ENCODE measurements around the gene NIP7. TPM values are rescaled to one million over a fixed set of nuclear protein-coding genes. Genes with fewer than 3 reads are reported as not detected.
A peak's percentile ranks its signal among the peaks of the same experiment; 100 is the strongest.

The NIP7 gene
- total RNA-seq, 6 donors from 2014 or later = 2.7 to 21.0 (median 14.1) TPM

DNA sequence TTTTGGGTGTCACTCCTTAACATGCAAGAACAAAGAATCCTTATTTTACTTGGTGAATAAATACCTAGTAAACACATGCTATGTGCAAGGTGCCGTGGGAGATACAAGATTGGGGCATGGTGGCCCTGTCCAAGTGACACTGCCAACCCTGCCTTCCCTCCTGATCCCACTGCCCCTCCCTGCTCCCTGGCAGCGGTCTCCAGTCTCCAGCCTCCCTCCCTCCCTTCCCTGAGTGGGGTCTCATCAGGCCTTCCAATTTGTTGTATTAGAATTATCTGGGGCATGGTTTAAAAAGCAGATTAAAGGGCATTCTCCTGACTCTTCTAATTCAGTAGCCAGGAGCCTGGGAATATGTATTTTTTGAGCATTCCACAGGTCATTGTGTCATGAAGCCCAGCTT, 24.5 kb downstream of the NIP7 start:
- DNase-seq = no peak
- Histone ChIP-seq H3K4me3 (no peak overlapping the region), H3K27ac (peak overlapping the region in 1 of 4 donors; percentile 70), H3K4me1 (no peaks in the 10 kb centered on the region), H3K36me3 (peaks cover 26 to 74% (median 47%) of the 10 kb centered on the region in 4 donors), H3K27me3 (no peaks in the 10 kb centered on the region), H3K9me3 (no peaks in the 10 kb centered on the region)
- TF ChIP-seq, protein P1, sequence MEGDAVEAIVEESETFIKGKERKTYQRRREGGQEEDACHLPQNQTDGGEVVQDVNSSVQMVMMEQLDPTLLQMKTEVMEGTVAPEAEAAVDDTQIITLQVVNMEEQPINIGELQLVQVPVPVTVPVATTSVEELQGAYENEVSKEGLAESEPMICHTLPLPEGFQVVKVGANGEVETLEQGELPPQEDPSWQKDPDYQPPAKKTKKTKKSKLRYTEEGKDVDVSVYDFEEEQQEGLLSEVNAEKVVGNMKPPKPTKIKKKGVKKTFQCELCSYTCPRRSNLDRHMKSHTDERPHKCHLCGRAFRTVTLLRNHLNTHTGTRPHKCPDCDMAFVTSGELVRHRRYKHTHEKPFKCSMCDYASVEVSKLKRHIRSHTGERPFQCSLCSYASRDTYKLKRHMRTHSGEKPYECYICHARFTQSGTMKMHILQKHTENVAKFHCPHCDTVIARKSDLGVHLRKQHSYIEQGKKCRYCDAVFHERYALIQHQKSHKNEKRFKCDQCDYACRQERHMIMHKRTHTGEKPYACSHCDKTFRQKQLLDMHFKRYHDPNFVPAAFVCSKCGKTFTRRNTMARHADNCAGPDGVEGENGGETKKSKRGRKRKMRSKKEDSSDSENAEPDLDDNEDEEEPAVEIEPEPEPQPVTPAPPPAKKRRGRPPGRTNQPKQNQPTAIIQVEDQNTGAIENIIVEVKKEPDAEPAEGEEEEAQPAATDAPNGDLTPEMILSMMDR (IDR thresholded peaks at IDR 0.05) = no peak
- TF ChIP-seq EP300 (IDR thresholded peaks at IDR 0.05) (no peak), POLR2AphosphoS5 (IDR thresholded peaks at IDR 0.05) (no peak), POLR2A (IDR thresholded peaks at IDR 0.05) (no peak)
- WGBS, 2 donors = 89 to 93% methylated on average over 2 of the region's 2 CpGs
- no peak for ATAC-seq (ENCODE audit: low FRiP score in 2 of 2)

DNA sequence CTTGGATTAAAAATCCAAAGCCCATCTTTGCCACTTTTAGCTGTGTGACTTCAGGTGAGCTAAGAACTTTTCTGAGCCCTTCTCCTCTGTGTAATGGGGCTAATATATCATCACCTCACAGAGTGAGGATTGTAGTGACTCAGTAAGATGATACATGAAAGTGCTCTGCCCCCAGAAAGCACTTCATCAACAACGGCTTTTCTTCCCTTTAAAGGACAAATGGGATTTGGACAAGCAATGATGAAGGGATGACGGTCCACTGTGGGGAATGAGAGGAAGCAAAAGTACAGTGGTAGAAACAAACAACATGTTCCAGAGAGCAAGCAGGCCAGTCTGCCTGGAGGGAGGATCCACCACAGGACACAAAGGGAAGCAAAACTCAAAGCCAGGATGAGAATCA, 26.3 kb downstream of the NIP7 start:
- peaks cover 33 to 80% (median 62%) of the 10 kb centered on the region in 4 donors for H3K36me3 ChIP-seq

DNA sequence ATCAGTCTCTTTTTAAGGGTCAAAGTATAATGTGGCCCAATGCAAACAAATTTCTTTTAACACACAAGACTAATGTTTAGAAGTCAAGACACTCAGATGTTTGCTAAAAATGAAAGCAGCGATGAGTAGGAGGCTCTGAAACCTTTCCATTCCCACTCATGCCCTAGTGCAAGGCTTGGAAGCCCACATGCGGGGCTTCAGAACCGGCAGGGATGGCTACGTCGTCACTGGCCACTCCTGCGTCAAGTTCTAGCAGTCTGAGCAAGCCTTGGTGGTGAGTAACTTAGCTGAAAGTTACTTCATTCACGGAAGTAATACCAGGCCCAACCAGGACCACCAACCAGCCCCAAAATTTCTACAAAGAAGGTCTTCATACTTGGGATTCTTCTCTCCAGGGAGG, 26.9 kb downstream of the NIP7 start:
- TF ChIP-seq, protein P1 (IDR thresholded peaks at IDR 0.05) = no peak
- TF ChIP-seq EP300 (IDR thresholded peaks at IDR 0.05) (no peak), POLR2AphosphoS5 (IDR thresholded peaks at IDR 0.05) (no peak), POLR2A (IDR thresholded peaks at IDR 0.05) (no peak)
- H3K9me3 ChIP-seq = no peaks in the 10 kb centered on the region
- peaks cover 33 to 81% (median 62%) of the 10 kb centered on the region in 4 donors for H3K36me3 ChIP-seq
- H3K27me3 ChIP-seq = no peaks in the 10 kb centered on the region
- no peak overlapping the region for H3K27ac ChIP-seq
- H3K4me3 ChIP-seq = no peak overlapping the region
- 95 to 96% methylated on average over 4 to 7 of the region's 7 CpGs for WGBS, 2 donors
- no peaks in the 10 kb centered on the region for H3K4me1 ChIP-seq
- no peak for ATAC-seq (ENCODE audit: low FRiP score in 2 of 2)
- no peak for DNase-seq

More for the DNA sequence above, 26.3 kb downstream of the NIP7 start:
- TF ChIP-seq EP300 (IDR thresholded peaks at IDR 0.05) (no peak), POLR2AphosphoS5 (IDR thresholded peaks at IDR 0.05) (no peak), POLR2A (IDR thresholded peaks at IDR 0.05) (no peak)
- TF ChIP-seq, protein P1 (IDR thresholded peaks at IDR 0.05) = no peak
- ATAC-seq (ENCODE audit: low FRiP score in 2 of 2) (no peak), DNase-seq (no peak)
- no peak overlapping the region for H3K4me3 ChIP-seq
- no peaks in the 10 kb centered on the region for H3K4me1 ChIP-seq
- H3K27me3 ChIP-seq = no peaks in the 10 kb centered on the region
- no peak overlapping the region for H3K27ac ChIP-seq
- no peaks in the 10 kb centered on the region for H3K9me3 ChIP-seq
- 94 to 95% methylated on average over 2 of the region's 2 CpGs for WGBS, 2 donors

DNA sequence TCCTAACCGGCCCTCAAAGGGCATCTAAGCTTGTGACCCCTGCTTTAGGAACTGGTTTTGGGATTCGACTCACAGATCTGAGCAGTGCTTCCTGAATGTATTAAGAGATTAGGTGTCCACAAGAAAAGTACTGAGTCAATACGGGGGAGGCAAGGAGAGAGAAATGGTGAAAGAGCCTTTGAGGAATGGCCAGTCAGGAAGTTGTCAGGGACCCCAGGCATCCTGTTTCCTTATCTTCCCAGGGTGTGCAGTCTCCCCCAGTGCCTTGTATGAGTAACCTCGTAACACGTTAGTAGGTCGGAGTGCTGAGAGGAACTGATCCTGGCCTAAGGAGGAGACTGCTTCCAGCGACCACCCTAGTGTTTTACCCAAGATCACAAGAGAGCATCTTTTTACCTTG, 28.4 kb downstream of the NIP7 start:
- Histone ChIP-seq H3K36me3 (peaks cover 33 to 94% (median 68%) of the 10 kb centered on the region in 4 donors), H3K4me1 (no peaks in the 10 kb centered on the region), H3K27ac (no peak overlapping the region), H3K9me3 (no peaks in the 10 kb centered on the region), H3K4me3 (no peak overlapping the region), H3K27me3 (no peaks in the 10 kb centered on the region)
- no peak for ATAC-seq (ENCODE audit: low FRiP score in 2 of 2)
- no peak for DNase-seq
- 59 to 81% methylated on average over 7 of the region's 7 CpGs for WGBS, 2 donors
- no peak for TF ChIP-seq POLR2AphosphoS5 (IDR thresholded peaks at IDR 0.05)
- TF ChIP-seq POLR2A (IDR thresholded peaks at IDR 0.05) = no peak
- no peak for TF ChIP-seq EP300 (IDR thresholded peaks at IDR 0.05)
- TF ChIP-seq, protein P1 (IDR thresholded peaks at IDR 0.05) = no peak

DNA sequence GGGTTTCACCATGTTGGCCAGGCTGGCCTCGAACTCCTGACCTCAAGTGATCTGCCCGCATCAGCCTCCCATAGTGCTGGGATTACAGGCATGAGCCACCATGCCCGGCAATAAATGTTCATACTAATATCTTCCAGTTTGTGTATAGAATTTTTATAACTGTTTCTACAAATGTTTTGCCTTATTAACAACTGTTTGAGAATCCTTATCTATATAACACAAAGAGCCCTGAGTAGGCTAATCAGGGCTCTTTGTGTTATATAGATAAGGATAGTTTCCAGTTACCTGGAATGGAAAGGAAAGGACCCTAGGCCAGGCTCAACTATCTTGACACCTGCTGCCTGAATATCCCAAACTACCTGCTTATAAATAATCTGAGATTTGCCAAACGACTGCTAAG, 29.3 kb downstream of the NIP7 start:
- Histone ChIP-seq H3K4me3 (no peak overlapping the region), H3K27ac (no peak overlapping the region), H3K36me3 (peaks cover 33 to 88% (median 64%) of the 10 kb centered on the region in 4 donors), H3K9me3 (no peaks in the 10 kb centered on the region), H3K4me1 (no peaks in the 10 kb centered on the region), H3K27me3 (no peaks in the 10 kb centered on the region)
- TF ChIP-seq EP300 (IDR thresholded peaks at IDR 0.05) (no peak), POLR2AphosphoS5 (IDR thresholded peaks at IDR 0.05) (no peak), POLR2A (IDR thresholded peaks at IDR 0.05) (no peak)
- TF ChIP-seq, protein P1 (IDR thresholded peaks at IDR 0.05) = no peak
- 96 to 98% methylated on average over 4 of the region's 4 CpGs for WGBS, 2 donors
- no peak for DNase-seq
- ATAC-seq (ENCODE audit: low FRiP score in 2 of 2) = no peak

Data from upper lobe of left lung (tissue), 6 donors.